ENCODE measurements around the gene HS6ST1. TPM values are rescaled to one million over a fixed set of nuclear protein-coding genes. Genes with fewer than 3 reads are reported as not detected.
A peak's percentile ranks its signal among the peaks of the same experiment; 100 is the strongest.

HS6ST1 gene
- total RNA-seq, 6 experiments from 2014 or later: 18.0 to 53.5 (median 31.0) TPM

- no peaks in the 10 kb centered on the region for H3K36me3 ChIP-seq
- no peak for DNase-seq
- intact Hi-C loops (cut with DNase I): no loop called here
- H3K4me1 ChIP-seq: no peaks in the 10 kb centered on the region
- no peak overlapping the region for H3K4me3 ChIP-seq
- ATAC-seq: no peak
- no peaks in the 10 kb centered on the region for H3K27me3 ChIP-seq
- TF ChIP-seq CTCF (IDR thresholded peaks at IDR 0.05): no peak
- TF ChIP-seq POLR2A (IDR thresholded peaks at IDR 0.05): no peak
- WGBS (ENCODE audit: insufficient coverage, low coverage, low lambda C conversion rate, missing lambda C conversion rate): 100% methylated on average over 1 of the region's 1 CpG
- H3K9me3 ChIP-seq: no peaks in the 10 kb centered on the region
- H3K27ac ChIP-seq: no peak overlapping the region
Observed at GRCh38 chr2:128227862-128228261, 90.8 kb downstream of the HS6ST1 start.

GRCh38 chr2:128219891-128220290, 98.8 kb downstream of the HS6ST1 start:
- DNase-seq (no peak), ATAC-seq (no peak)
- 63% methylated on average over 4 of the region's 8 CpGs for WGBS (ENCODE audit: insufficient coverage, low coverage, low lambda C conversion rate, missing lambda C conversion rate)

GRCh38 chr2:128217671-128218070, 101.0 kb downstream of the HS6ST1 start:
- WGBS (ENCODE audit: insufficient coverage, low coverage, low lambda C conversion rate, missing lambda C conversion rate): 59% methylated on average over 4 of the region's 4 CpGs
- ATAC-seq (peak in 3 of 4 donors; percentile 23 to 33 (median 30)), DNase-seq (no peak)
- Histone ChIP-seq H3K4me3 (no peak overlapping the region), H3K27ac (no peak overlapping the region), H3K36me3 (no peaks in the 10 kb centered on the region), H3K27me3 (no peaks in the 10 kb centered on the region), H3K9me3 (no peaks in the 10 kb centered on the region), H3K4me1 (no peaks in the 10 kb centered on the region)
- no peak for TF ChIP-seq CTCF (IDR thresholded peaks at IDR 0.05)
- no peak for TF ChIP-seq POLR2A (IDR thresholded peaks at IDR 0.05)
- intact Hi-C loops (cut with DNase I): no loop called here

More at GRCh38 chr2:128219891-128220290, 98.8 kb downstream of the HS6ST1 start:
- Histone ChIP-seq H3K9me3 (no peaks in the 10 kb centered on the region), H3K27ac (no peak overlapping the region), H3K4me1 (no peaks in the 10 kb centered on the region), H3K27me3 (no peaks in the 10 kb centered on the region), H3K4me3 (no peak overlapping the region), H3K36me3 (no peaks in the 10 kb centered on the region)
- intact Hi-C loops (cut with DNase I): no loop called here
- no peak for TF ChIP-seq POLR2A (IDR thresholded peaks at IDR 0.05)
- no peak for TF ChIP-seq CTCF (IDR thresholded peaks at IDR 0.05)

- H3K4me3 ChIP-seq: no peak overlapping the region
- DNase-seq (no peak), ATAC-seq (no peak)
- H3K4me1 ChIP-seq: no peaks in the 10 kb centered on the region
- no peaks in the 10 kb centered on the region for H3K36me3 ChIP-seq
- 70% methylated on average over 8 of the region's 10 CpGs for WGBS (ENCODE audit: insufficient coverage, low coverage, low lambda C conversion rate, missing lambda C conversion rate)
- no peak overlapping the region for H3K27ac ChIP-seq
- H3K27me3 ChIP-seq: no peaks in the 10 kb centered on the region
- intact Hi-C loops (cut with DNase I): no loop called here
- TF ChIP-seq POLR2A (IDR thresholded peaks at IDR 0.05) (no peak), CTCF (IDR thresholded peaks at IDR 0.05) (no peak)
- H3K9me3 ChIP-seq: no peaks in the 10 kb centered on the region
Observed at GRCh38 chr2:128215897-128216642, 102.6 kb downstream of the HS6ST1 start.

Small RNA genes within 50 kb of the gene (small RNA-seq; reads per million reads assigned to genes)
- gene RF00019: 0 reads per million in 2 experiments

Other genes starting within 250 kb of the HS6ST1 start
- gene UGGT1, start 227.7 kb downstream of the HS6ST1 start, total RNA-seq: 10 to 100 TPM; 31.4 to 96.5 (median 41.4) TPM

All from right lobe of liver (tissue), 6 donors.